K562 (cell line): Measurements from ENCODE around the gene IQCE. TPM values are rescaled to one million over a fixed set of nuclear protein-coding genes. Genes with fewer than 3 reads are reported as not detected.
A peak's percentile ranks its signal among the peaks of the same experiment; 100 is the strongest.

ENCODE experiments used
- ATAC-seq: fragments of 200-7000 bp; cut with Tn5 transposase; 3 replicates; pipeline ENCODE4 v1.9.1; 2020; ENCODE audit warnings: moderate library complexity
- BruUV-seq: library from RNA; stranded (reverse); fragments of 400-500 nt; replicated peaks from 2 replicates; lab custom pipeline; 2021; lab: Mats Ljungman, UMichigan
- CTCF ChIA-PET: fragments of 300-600 bp; formaldehyde crosslinking; extraction: SDS; loops from one replicate; lab custom pipeline; 2021; ENCODE audit warnings: low intra/inter-chr PET ratio; lab: Yijun Ruan, JAX
- POLR2A ChIA-PET: fragments of 300-600, 350-650 bp; sonication (Branson Sonifier 250); formaldehyde crosslinking; extraction: SDS; loops from one replicate; lab custom pipeline; 2021; ENCODE audit warnings: antibody characterized with exemption, inconsistent platforms; lab: Yijun Ruan, JAX
- DNase-seq, 4 experiments: peaks; one replicate each; pipeline versions ENCODE4 v3.0.0 to v3.0.0-alpha.2; 2011 to 2018; ENCODE audit warnings: low spot score in 3 of 4, mixed read lengths in 3 of 4; ENCODE audit errors: extremely low read depth in 1 of 4
- FAIRE-seq: peaks from 2 replicates; lab custom pipeline; 2011; peaks lifted over from hg19 to GRCh38; lab: Jason Lieb, UNC
- H2AFZ ChIP-seq: 2 replicates; pipeline ENCODE4 v1.6.0; 2011; ENCODE audit warnings: low read depth, low read length, control low read depth, inconsistent platforms
- H3K27ac ChIP-seq: fragments of 200-600 bp; 3 replicates; pipeline ENCODE4 v1.8.0; 2011; ENCODE audit warnings: low read depth, mild to moderate bottlenecking, control low read depth, inconsistent platforms, low read length, moderate library complexity, mixed read lengths; ENCODE audit errors: extremely low read depth
- H3K27me3 ChIP-seq, 2 experiments: fragments of 300-600 bp in 1 of 2; 2 replicates in 1 of 2; 3 replicates in 1 of 2; pipeline versions ENCODE4 v1.6.0 to v1.8.0; 2011; ENCODE audit warnings: inconsistent platforms in 2 of 2, low read length in 2 of 2, mild to moderate bottlenecking in 1 of 2, mixed read lengths in 1 of 2, moderate library complexity in 1 of 2; ENCODE audit not compliant: control insufficient read depth in 2 of 2, insufficient read depth in 2 of 2
- H3K36me3 ChIP-seq: fragments of 300-600 bp; 3 replicates; pipeline ENCODE4 v1.8.0; 2011; ENCODE audit warnings: mild to moderate bottlenecking, low read length, inconsistent platforms; ENCODE audit not compliant: control insufficient read depth, insufficient read depth
- H3K4me1 ChIP-seq, 2 experiments: fragments of 200-600 bp in 1 of 2; replicated peaks in 1 of 2; 2 replicates in 1 of 2; 3 replicates in 1 of 2; pipeline versions ENCODE4 v1.5.1 to v1.8.0; 2011; ENCODE audit warnings: inconsistent platforms in 2 of 2, low read length in 2 of 2, mild to moderate bottlenecking in 1 of 2, mixed read lengths in 1 of 2, moderate library complexity in 1 of 2; ENCODE audit not compliant: control insufficient read depth in 2 of 2, insufficient read depth in 2 of 2
- H3K4me2 ChIP-seq: 2 replicates; pipeline ENCODE4 v1.6.1; 2011; ENCODE audit warnings: low read length, control low read depth, inconsistent platforms, mixed read lengths; ENCODE audit not compliant: insufficient read depth
- H3K4me3 ChIP-seq: fragments of 200-600 bp; sonication (generic), shearing (Covaris generic); 2 replicates; pipeline ENCODE4 v1.5.1; 2016; ENCODE audit warnings: control low read depth, inconsistent platforms
- H3K79me2 ChIP-seq: fragments of 200-600 bp; 3 replicates; pipeline ENCODE4 v1.8.0; 2011; ENCODE audit warnings: low read length, inconsistent platforms; ENCODE audit not compliant: control insufficient read depth, insufficient read depth
- H3K9ac ChIP-seq, 2 experiments: 2 replicates each; pipeline versions ENCODE4 v1.6.0 to v1.6.1; 2011; ENCODE audit warnings: low read depth in 2 of 2, low read length in 2 of 2, control low read depth in 1 of 2, inconsistent platforms in 1 of 2, mild to moderate bottlenecking in 1 of 2, mixed read lengths in 1 of 2; ENCODE audit not compliant: insufficient read depth in 1 of 2
- H3K9me1 ChIP-seq: one replicate; pipeline ENCODE4 v1.6.0; 2011; ENCODE audit warnings: inconsistent platforms, mild to moderate bottlenecking, low read length, moderate library complexity; ENCODE audit not compliant: control insufficient read depth, insufficient read depth
- H3K9me3 ChIP-seq: replicated peaks from 2 replicates; pipeline ENCODE4 v1.5.1; 2011; ENCODE audit warnings: low read depth, low read length, inconsistent platforms; ENCODE audit not compliant: control insufficient read depth, insufficient read depth
- H4K20me1 ChIP-seq: replicated peaks from 2 replicates; pipeline ENCODE4 v1.6.1; 2011; ENCODE audit warnings: low read length, inconsistent platforms, mixed read lengths; ENCODE audit not compliant: control insufficient read depth, insufficient read depth
- BRCA1 ChIP-seq, 2 experiments: fragments of 450-650 bp in 1 of 2; sonication (generic) in 1 of 2; formaldehyde crosslinking in 1 of 2; IDR thresholded peaks; 2 replicates each; pipeline versions ENCODE4 v1.5.0 to v1.6.1; 2017 to 2020; ENCODE audit warnings: mild to moderate bottlenecking in 1 of 2, missing genetic modification reagents in 1 of 2
- HDAC6 ChIP-seq: IDR thresholded peaks from 2 replicates; pipeline ENCODE4 v1.6.1; 2012; ENCODE audit warnings: low read depth, mild to moderate bottlenecking, control low read depth, inconsistent platforms, low read length, moderate library complexity
- MAFF ChIP-seq: IDR thresholded peaks from 2 replicates; pipeline ENCODE4 v1.6.1; 2012; ENCODE audit warnings: low read length, improper control_type of control experiment
- MAFK ChIP-seq: IDR thresholded peaks from 2 replicates; pipeline ENCODE4 v1.6.1; 2011; ENCODE audit warnings: low read length, improper control_type of control experiment
- NELFE ChIP-seq: IDR thresholded peaks from 2 replicates; pipeline ENCODE4 v1.6.1; 2011; ENCODE audit warnings: mild to moderate bottlenecking; ENCODE audit not compliant: insufficient read depth, insufficient read length
- NFRKB ChIP-seq: fragments of 450-650 bp; IDR thresholded peaks from 2 replicates; pipeline ENCODE4 v1.6.1; 2016; ENCODE audit warnings: low read depth
- ZFP36 ChIP-seq: fragments of 150-350 bp; IDR thresholded peaks from 2 replicates; pipeline ENCODE4 v1.6.1; 2018; ENCODE audit warnings: low read length, low read depth; ENCODE audit not compliant: partially characterized antibody
- ZNF121 ChIP-seq: sonication (generic); formaldehyde crosslinking; conservative IDR thresholded peaks from 2 replicates; pipeline ENCODE4 v1.8.0; 2022; ENCODE audit warnings: missing genetic modification reagents
- ZNF384 ChIP-seq: IDR thresholded peaks from 2 replicates; pipeline ENCODE4 v1.6.1; 2012; ENCODE audit warnings: low read depth, low read length, improper control_type of control experiment
- WGBS: fragments of 100-300 bp; shearing (Covaris generic); methylation state at CpG from one replicate; pipeline ENCODE4 v1.1.6; 2016; ENCODE audit warnings: low coverage, mixed read lengths; ENCODE audit not compliant: insufficient coverage; ENCODE audit errors: missing lambda C conversion rate; 5-methylcytosine and 5-hydroxymethylcytosine counted together
- in situ Hi-C: fragments of 300-500 bp; cut with MboI; formaldehyde crosslinking; loops from 4 replicates; pipeline ENCODE4 v1.15.0; 2018; ENCODE audit warnings: inconsistent platforms, mixed read lengths
- intact Hi-C: fragments of 100-400 bp; cut with micrococcal nuclease; formaldehyde crosslinking; loops from 2 replicates; pipeline ENCODE4 v1.14.2; 2022
- polyA plus RNA-seq, 8 experiments: library from polyadenylated mRNA; depleted of rRNA in 4 of 8; stranded (reverse) in 5 of 8; unstranded in 3 of 8; fragments of >200 nt; fragmentation: Nextera tagmentation in 2 of 8; fragmentation: Illumina TruSeq in 1 of 8; extraction: Ambion mirVana in 2 of 8; extraction: Trizol in 1 of 8; gene quantifications; 2 replicates each; pipeline versions ENCODE4 v1.2.1 to v1.2.3, GENCODE V29; 2011 to 2014; ENCODE audit warnings: inconsistent platforms in 1 of 8, missing spikeins in 1 of 8
- total RNA-seq, 7 experiments: library from RNA; depleted of rRNA in 6 of 7; stranded (reverse); fragments of >200 nt in 6 of 7; fragmentation: Illumina TruSeq in 2 of 7; extraction: Trizol in 2 of 7; gene quantifications; 2 replicates each; pipeline versions ENCODE4 v1.2.1 to v1.2.3, GENCODE V29; 2011 to 2021; ENCODE audit warnings: low replicate concordance in 1 of 7
- TF ChIP-seq, protein P1 (sequence below), 2 experiments: fragments of 450-650 bp in 1 of 2; IDR thresholded peaks; 2 replicates each; pipeline ENCODE4 v1.6.1; 2011 to 2017; ENCODE audit warnings: low read depth in 2 of 2, antibody characterized with exemption in 1 of 2, borderline replicate concordance in 1 of 2, low read length in 1 of 2, mild to moderate bottlenecking in 1 of 2, mixed read lengths in 1 of 2; ENCODE audit not compliant: control insufficient read depth in 1 of 2

IQCE gene
- total and polyA plus RNA-seq, 9 of the 15 experiments (the other 6 are each of a cell fraction or from before 2014, with no cell fraction given) = 0.18 to 8.5 (median 4.2) TPM

DNA sequence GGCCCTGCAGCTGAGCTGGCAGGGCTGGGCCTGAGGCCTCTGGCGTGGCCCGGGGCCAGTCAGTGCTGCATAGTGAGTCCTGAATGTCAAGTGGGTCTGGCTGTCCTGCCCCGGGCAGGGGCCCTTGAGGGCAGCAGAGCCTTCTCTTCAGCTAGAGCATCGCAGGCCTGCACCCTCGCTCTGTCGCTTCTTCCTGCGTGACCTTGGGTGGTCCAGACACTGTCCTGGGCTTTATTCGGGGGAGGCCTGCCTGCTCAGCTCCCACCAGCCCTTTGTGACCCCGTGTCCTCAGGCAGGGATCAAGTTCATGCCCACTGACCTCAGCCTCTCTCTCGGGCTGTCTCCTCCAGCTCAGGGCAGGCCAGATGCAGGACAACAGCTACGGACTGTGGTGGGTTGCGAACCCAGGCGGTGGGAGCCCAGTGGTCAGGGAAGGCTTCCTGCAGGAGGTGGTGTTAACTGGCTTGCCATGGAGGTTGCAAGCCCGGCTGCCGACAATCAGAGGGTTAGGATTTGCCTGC is 76.4 kb downstream of the IQCE start:
- H3K4me3 ChIP-seq = no peak overlapping the region
- no peaks in the 10 kb centered on the region; a peak in 1 of 5 replicates for H3K27me3 ChIP-seq
- no peak overlapping the region for H2AFZ ChIP-seq
- TF ChIP-seq NELFE (no peak), ZNF384 (no peak), HDAC6 (no peak), MAFK (no peak), NFRKB (no peak), ZNF121 (peak; percentile 84), ZFP36 (peak; percentile 64), BRCA1 (IDR thresholded peaks at IDR 0.05) (no peak), BRCA1 (CRISPR knock-in tag; IDR thresholded peaks at IDR 0.05) (no peak), MAFF (no peak)
- TF ChIP-seq, protein P1, sequence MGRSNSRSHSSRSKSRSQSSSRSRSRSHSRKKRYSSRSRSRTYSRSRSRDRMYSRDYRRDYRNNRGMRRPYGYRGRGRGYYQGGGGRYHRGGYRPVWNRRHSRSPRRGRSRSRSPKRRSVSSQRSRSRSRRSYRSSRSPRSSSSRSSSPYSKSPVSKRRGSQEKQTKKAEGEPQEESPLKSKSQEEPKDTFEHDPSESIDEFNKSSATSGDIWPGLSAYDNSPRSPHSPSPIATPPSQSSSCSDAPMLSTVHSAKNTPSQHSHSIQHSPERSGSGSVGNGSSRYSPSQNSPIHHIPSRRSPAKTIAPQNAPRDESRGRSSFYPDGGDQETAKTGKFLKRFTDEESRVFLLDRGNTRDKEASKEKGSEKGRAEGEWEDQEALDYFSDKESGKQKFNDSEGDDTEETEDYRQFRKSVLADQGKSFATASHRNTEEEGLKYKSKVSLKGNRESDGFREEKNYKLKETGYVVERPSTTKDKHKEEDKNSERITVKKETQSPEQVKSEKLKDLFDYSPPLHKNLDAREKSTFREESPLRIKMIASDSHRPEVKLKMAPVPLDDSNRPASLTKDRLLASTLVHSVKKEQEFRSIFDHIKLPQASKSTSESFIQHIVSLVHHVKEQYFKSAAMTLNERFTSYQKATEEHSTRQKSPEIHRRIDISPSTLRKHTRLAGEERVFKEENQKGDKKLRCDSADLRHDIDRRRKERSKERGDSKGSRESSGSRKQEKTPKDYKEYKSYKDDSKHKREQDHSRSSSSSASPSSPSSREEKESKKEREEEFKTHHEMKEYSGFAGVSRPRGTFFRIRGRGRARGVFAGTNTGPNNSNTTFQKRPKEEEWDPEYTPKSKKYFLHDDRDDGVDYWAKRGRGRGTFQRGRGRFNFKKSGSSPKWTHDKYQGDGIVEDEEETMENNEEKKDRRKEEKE (IDR thresholded peaks at IDR 0.05; ENCODE audit: borderline replicate concordance in 1 of 2, control insufficient read depth in 1 of 2, low read depth in 2 of 2, low read length in 1 of 2) = no peak
- H3K9me1 ChIP-seq = no peaks in the 10 kb centered on the region
- CTCF ChIA-PET = no interaction called here
- H3K4me1 ChIP-seq = peaks cover 18 to 87% of the 10 kb centered on the region in 2 experiments
- H4K20me1 ChIP-seq = peaks cover 15% of the 10 kb centered on the region
- POLR2A ChIA-PET = interaction anchor here (0.6 to 2.3 kb wide), 5 partner anchors 10 to 133 kb away, joined by 3 to 6 read pairs (median 5); no protein-coding TSS in a partner anchor
- H3K9me3 ChIP-seq = no peaks in the 10 kb centered on the region
- FAIRE-seq (no peak), DNase-seq (no peak), ATAC-seq (no peak)
- no peak overlapping the region for H3K4me2 ChIP-seq
- no peaks in the 10 kb centered on the region for H3K36me3 ChIP-seq
- no TSS peak for BruUV-seq
- 71% methylated on average over 15 of the region's 15 CpGs for WGBS
- intact Hi-C loops (no loop called here), in situ Hi-C loops (no loop called here)
- H3K79me2 ChIP-seq = no peaks in the 10 kb centered on the region; the same call in 2 of the 3 replicates
- no peak overlapping the region for H3K27ac ChIP-seq
- no peak overlapping the region for H3K9ac ChIP-seq
